Activated T-helper 1 cell treated with anti-CD3 and anti-CD28 coated beads, Interleukin-2, amount 50 U/mL, for 16 hours (primary cell): Measurements from ENCODE around the gene ADARB2.
"Not testable (repeated sequence)": the region's sequence is repeated elsewhere in the genome, so short reads cannot be mapped to it uniquely, and the experiment has no call there.

ENCODE experiments used
- DNase-seq, 2 donors: peaks; one replicate each; pipeline ENCODE4 v3.0.0-alpha.2; 2020; ENCODE audit warnings: low read depth in 1 of 2, low spot score in 1 of 2

Gene ADARB2

GRCh38 chr10:1551636-1552338 is 185.5 kb downstream of the ADARB2 start:
- no peak for DNase-seq

- no peak for DNase-seq
Observed at GRCh38 chr10:1550616-1551015, 186.7 kb downstream of the ADARB2 start.

- no peak for DNase-seq
Observed at GRCh38 chr10:1550291-1550595, 187.1 kb downstream of the ADARB2 start.

- no peak for DNase-seq
Observed at GRCh38 chr10:1549591-1550290, 187.6 kb downstream of the ADARB2 start.

- no peak for DNase-seq
Observed at GRCh38 chr10:1548596-1548995, 188.7 kb downstream of the ADARB2 start.

- no peak for DNase-seq
Observed at GRCh38 chr10:1548146-1548545, 189.2 kb downstream of the ADARB2 start.

- no peak for DNase-seq
Observed at GRCh38 chr10:1546431-1547110, 190.8 kb downstream of the ADARB2 start.

- no peak for DNase-seq
Observed at GRCh38 chr10:1545524-1545923, 191.8 kb downstream of the ADARB2 start.

GRCh38 chr10:1544929-1545328 is 192.4 kb downstream of the ADARB2 start:
- no peak for DNase-seq

- DNase-seq: no peak
Observed at GRCh38 chr10:1544209-1544673, 193.1 kb downstream of the ADARB2 start.

- no peak for DNase-seq
Observed at GRCh38 chr10:1543596-1543995, 193.7 kb downstream of the ADARB2 start.

GRCh38 chr10:1542941-1543340 is 194.4 kb downstream of the ADARB2 start:
- no peak for DNase-seq

GRCh38 chr10:1540144-1540543 is 197.2 kb downstream of the ADARB2 start:
- DNase-seq: no peak

GRCh38 chr10:1539216-1539615 is 198.1 kb downstream of the ADARB2 start:
- DNase-seq: no peak

- no peak for DNase-seq
Observed at GRCh38 chr10:1538531-1539061, 198.7 kb downstream of the ADARB2 start.

GRCh38 chr10:1538121-1538520 is 199.2 kb downstream of the ADARB2 start:
- no peak for DNase-seq

GRCh38 chr10:1537449-1537848 is 199.9 kb downstream of the ADARB2 start:
- not testable (repeated sequence) for DNase-seq

- no peak for DNase-seq
Observed at GRCh38 chr10:1536341-1536740, 201.0 kb downstream of the ADARB2 start.

- no peak for DNase-seq
Observed at GRCh38 chr10:1535301-1535965, 201.9 kb downstream of the ADARB2 start.

GRCh38 chr10:1534820-1535219 is 202.5 kb downstream of the ADARB2 start:
- DNase-seq: no peak

GRCh38 chr10:1532636-1533035 is 204.7 kb downstream of the ADARB2 start:
- no peak for DNase-seq
